ENCODE measurements around the gene GALNT18. TPM values are rescaled to one million over a fixed set of nuclear protein-coding genes. Genes with fewer than 3 reads are reported as not detected.

The GALNT18 gene
- total and polyA plus RNA-seq, 2 donors (not counting 3 experiments of a cell fraction or from before 2014, with no cell fraction given), result 0.17 to 0.18 TPM

- Histone ChIP-seq H2AFZ (ENCODE audit: low read depth, low read length) (no peak overlapping the region), H3K27ac (ENCODE audit: insufficient read depth, low read depth, low read length) (no peak overlapping the region), H3K4me2 (ENCODE audit: insufficient read depth, low read length) (no peak overlapping the region), H3K79me2 (ENCODE audit: control insufficient read depth, insufficient read depth, low read length) (no peaks in the 10 kb centered on the region), H3K9ac (replicated peaks; ENCODE audit: extremely low read depth, insufficient read depth, low read length) (no peak overlapping the region), H3K4me3 (replicated peaks in 1 of 3; ENCODE audit: insufficient read depth in 1 of 3, low read depth in 1 of 3, low read length in 3 of 3) (no peak overlapping the region), H4K20me1 (replicated peaks; ENCODE audit: control insufficient read depth, extremely low read depth, insufficient read depth, low read length) (no peaks in the 10 kb centered on the region), H3K9me3 (replicated peaks; ENCODE audit: control insufficient read depth, insufficient read depth, low read length) (no peaks in the 10 kb centered on the region), H3K27me3 (ENCODE audit: control insufficient read depth in 2 of 2, insufficient read depth in 2 of 2, low read length in 2 of 2) (peaks cover 0 to 3% of the 10 kb centered on the region in 2 experiments), H3K4me1 (ENCODE audit: control insufficient read depth, extremely low read depth, insufficient read depth, low read length) (no peaks in the 10 kb centered on the region), H3K9me1 (replicated peaks; ENCODE audit: control insufficient read depth, extremely low read depth, insufficient read depth, low read length) (no peaks in the 10 kb centered on the region), H3K36me3 (ENCODE audit: control insufficient read depth in 2 of 2, extremely low read depth in 1 of 2, insufficient read depth in 2 of 2, low read length in 2 of 2) (no peaks in the 10 kb centered on the region)
- DNase-seq (ENCODE audit: low read depth, low spot score) (no peak), FAIRE-seq (no peak)
- ChIA-PET POLR2A (no interaction called here), CTCF (no interaction called here)
- no peak for TF ChIP-seq GATA2 (IDR thresholded peaks at IDR 0.05; ENCODE audit: insufficient read depth, insufficient read length, low read depth, low read length)
- no peak for TF ChIP-seq JUN (IDR thresholded peaks at IDR 0.05; ENCODE audit: borderline replicate concordance, insufficient read depth, insufficient read length, low read depth)
- TF ChIP-seq POLR2AphosphoS5 (IDR thresholded peaks at IDR 0.05; ENCODE audit: insufficient read depth, low read depth, low read length), result no peak
- TF ChIP-seq MYC (IDR thresholded peaks at IDR 0.05; ENCODE audit: low read depth, low read length), result no peak
- no peak for TF ChIP-seq POLR2A (IDR thresholded peaks at IDR 0.05; ENCODE audit: low read depth, low read length)
- TF ChIP-seq CTCF (IDR thresholded peaks at IDR 0.05; ENCODE audit: extremely low read depth in 1 of 2, insufficient read depth in 1 of 2, low read depth in 1 of 2, low read length in 2 of 2), result no peak
- no peak for TF ChIP-seq MAX (IDR thresholded peaks at IDR 0.05; ENCODE audit: insufficient read depth, insufficient read length)
- no peak for TF ChIP-seq FOS (IDR thresholded peaks at IDR 0.05; ENCODE audit: borderline replicate concordance, insufficient read depth, low read length)
- TF ChIP-seq EZH2 (IDR thresholded peaks at IDR 0.05; ENCODE audit: borderline replicate concordance, low read depth, low read length, severe bottlenecking), result no peak
- intact Hi-C loops (cut with micrococcal nuclease) (no loop called here), dilution Hi-C loops (cut with MboI; ENCODE audit: extremely low pct_ligation_motif_present, low sequenced_read_pairs) (no loop called here)
- BruUV-seq (replicated peaks), result no TSS peak
These were observed 140.4 kb downstream of the GALNT18 start for GRCh38 chr11:11481371-11481770.

All from endothelial cell of umbilical vein (primary cell).